ENCODE results near the gene RITA1. TPM values are rescaled to one million over a fixed set of nuclear protein-coding genes. Genes with fewer than 3 reads are reported as not detected.

RITA1 gene
- total and polyA plus RNA-seq, 10 of the 15 experiments (the other 5 are each of a cell fraction or from before 2014, with no cell fraction given): 2.3 to 39.9 (median 24.8) TPM

DNA sequence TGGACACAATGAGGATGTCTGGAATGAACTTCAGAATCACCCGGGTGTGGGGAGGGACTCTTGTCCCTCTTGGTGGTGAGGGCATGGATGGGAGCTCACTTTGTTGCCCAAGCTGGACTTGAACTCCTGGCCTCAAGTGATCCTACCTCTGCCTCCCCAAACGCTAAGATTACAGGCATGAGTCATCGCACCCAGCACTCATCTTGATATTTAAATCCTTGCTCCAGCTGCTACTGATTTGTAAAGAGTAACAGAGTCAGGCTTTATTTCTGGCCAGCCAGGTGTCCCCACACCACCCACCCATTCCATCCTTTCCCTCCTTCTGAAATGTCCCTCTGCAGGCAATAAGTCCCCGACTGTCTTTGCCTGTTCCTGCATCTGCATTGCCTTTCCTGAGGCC is 5.2 kb upstream of the RITA1 start:
- CTCF ChIA-PET: interaction anchor here (2.2 to 10.5 kb wide), 2 partner anchors 81 to 132 kb away, joined by 8 to 92 read pairs; no protein-coding TSS in a partner anchor
- TF ChIP-seq NR2F1 (conservative IDR thresholded peaks at IDR 0.05) (no peak), TAF1 (IDR thresholded peaks at IDR 0.05; ENCODE audit: borderline replicate concordance, low read depth, low read length) (no peak), SMARCA5 (IDR thresholded peaks at IDR 0.05) (no peak), SP1 (IDR thresholded peaks at IDR 0.05; ENCODE audit: low read depth, low read length) (no peak), NFYB (IDR thresholded peaks at IDR 0.05; ENCODE audit: insufficient read depth, low read depth, low read length) (no peak), ATF7 (IDR thresholded peaks at IDR 0.05; ENCODE audit: low read depth) (no peak), RELA (IDR thresholded peaks at IDR 0.05; ENCODE audit: borderline replicate concordance, partially characterized antibody) (no peak)
- TF ChIP-seq, protein P1, sequence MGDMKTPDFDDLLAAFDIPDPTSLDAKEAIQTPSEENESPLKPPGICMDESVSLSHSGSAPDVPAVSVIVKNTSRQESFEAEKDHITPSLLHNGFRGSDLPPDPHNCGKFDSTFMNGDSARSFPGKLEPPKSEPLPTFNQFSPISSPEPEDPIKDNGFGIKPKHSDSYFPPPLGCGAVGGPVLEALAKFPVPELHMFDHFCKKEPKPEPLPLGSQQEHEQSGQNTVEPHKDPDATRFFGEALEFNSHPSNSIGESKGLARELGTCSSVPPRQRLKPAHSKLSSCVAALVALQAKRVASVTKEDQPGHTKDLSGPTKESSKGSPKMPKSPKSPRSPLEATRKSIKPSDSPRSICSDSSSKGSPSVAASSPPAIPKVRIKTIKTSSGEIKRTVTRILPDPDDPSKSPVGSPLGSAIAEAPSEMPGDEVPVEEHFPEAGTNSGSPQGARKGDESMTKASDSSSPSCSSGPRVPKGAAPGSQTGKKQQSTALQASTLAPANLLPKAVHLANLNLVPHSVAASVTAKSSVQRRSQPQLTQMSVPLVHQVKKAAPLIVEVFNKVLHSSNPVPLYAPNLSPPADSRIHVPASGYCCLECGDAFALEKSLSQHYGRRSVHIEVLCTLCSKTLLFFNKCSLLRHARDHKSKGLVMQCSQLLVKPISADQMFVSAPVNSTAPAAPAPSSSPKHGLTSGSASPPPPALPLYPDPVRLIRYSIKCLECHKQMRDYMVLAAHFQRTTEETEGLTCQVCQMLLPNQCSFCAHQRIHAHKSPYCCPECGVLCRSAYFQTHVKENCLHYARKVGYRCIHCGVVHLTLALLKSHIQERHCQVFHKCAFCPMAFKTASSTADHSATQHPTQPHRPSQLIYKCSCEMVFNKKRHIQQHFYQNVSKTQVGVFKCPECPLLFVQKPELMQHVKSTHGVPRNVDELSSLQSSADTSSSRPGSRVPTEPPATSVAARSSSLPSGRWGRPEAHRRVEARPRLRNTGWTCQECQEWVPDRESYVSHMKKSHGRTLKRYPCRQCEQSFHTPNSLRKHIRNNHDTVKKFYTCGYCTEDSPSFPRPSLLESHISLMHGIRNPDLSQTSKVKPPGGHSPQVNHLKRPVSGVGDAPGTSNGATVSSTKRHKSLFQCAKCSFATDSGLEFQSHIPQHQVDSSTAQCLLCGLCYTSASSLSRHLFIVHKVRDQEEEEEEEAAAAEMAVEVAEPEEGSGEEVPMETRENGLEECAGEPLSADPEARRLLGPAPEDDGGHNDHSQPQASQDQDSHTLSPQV (IDR thresholded peaks at IDR 0.05): no peak
- 66% methylated on average over 4 of the region's 4 CpGs for WGBS (ENCODE audit: insufficient coverage, insufficient replicate concordance, low lambda C conversion rate, missing lambda C conversion rate)
- Histone ChIP-seq H3K27ac (ENCODE audit: control insufficient read depth, insufficient read depth) (no peak overlapping the region), H3K4me1 (ENCODE audit: control insufficient read depth, insufficient read depth, low read length) (no peaks in the 10 kb centered on the region), H3K9ac (ENCODE audit: control insufficient read depth, insufficient read depth, low read length) (no peak overlapping the region), H3K4me2 (ENCODE audit: control insufficient read depth, insufficient read depth) (no peak overlapping the region), H3K9me3 (replicated peaks; ENCODE audit: control insufficient read depth, insufficient read depth, low read length) (peaks cover 3% of the 10 kb centered on the region; the same call in 1 of the 3 replicates), H2AFZ (ENCODE audit: control insufficient read depth, low read depth, low read length) (no peak overlapping the region), H4K20me1 (ENCODE audit: control insufficient read depth, insufficient read depth) (no peaks in the 10 kb centered on the region; the same call in 1 of the 2 replicates), H3K79me2 (ENCODE audit: control insufficient read depth, insufficient read depth, low read length) (peaks cover 29% of the 10 kb centered on the region), H3K4me3 (no peak overlapping the region), H3K36me3 (ENCODE audit: control insufficient read depth in 2 of 2, insufficient read depth in 2 of 2, low read length in 1 of 2) (peaks cover 27 to 32% of the 10 kb centered on the region in 2 experiments), H3K27me3 (replicated peaks in 1 of 2; ENCODE audit: control insufficient read depth in 2 of 2, insufficient read depth in 2 of 2, low read length in 1 of 2) (no peaks in the 10 kb centered on the region)
- intact Hi-C loops (cut with micrococcal nuclease; ENCODE audit: unreplicated experiment) (no loop called here), in situ Hi-C loops (cut with MboI) (no loop called here)
- ATAC-seq (no peak), DNase-seq (ENCODE audit: low read depth, low spot score) (no peak), FAIRE-seq (no peak)
- POLR2A ChIA-PET: no interaction called here
- RAD21 ChIA-PET (ENCODE audit: unreplicated experiment): no interaction called here
- SMC1A ChIA-PET (ENCODE audit: uncharacterized antibody, unreplicated experiment): interaction anchor here (1.4 kb wide), 1 partner anchor 9 kb away, joined by 3 read pairs; no protein-coding TSS in a partner anchor
- no TSS peak for BruUV-seq (replicated peaks)
